ENCODE measurements around the gene CACNA1C.
"Not testable (repeated sequence)": the region's sequence is repeated elsewhere in the genome, so short reads cannot be mapped to it uniquely, and the experiment has no call there.

Gene CACNA1C

GRCh38 chr12:2485681-2486080 is 432.9 kb downstream of the CACNA1C start:
- DNase-seq (ENCODE audit: low spot score), result no peak

- no peak for DNase-seq (ENCODE audit: low spot score)
Measured at GRCh38 chr12:2486796-2487195, 434.0 kb downstream of the CACNA1C start.

- DNase-seq (ENCODE audit: low spot score), result no peak
Measured at GRCh38 chr12:2487278-2487677, 434.5 kb downstream of the CACNA1C start.

- DNase-seq (ENCODE audit: low spot score), result no peak
Measured at GRCh38 chr12:2488131-2488530, 435.3 kb downstream of the CACNA1C start.

- DNase-seq (ENCODE audit: low spot score), result no peak
Measured at GRCh38 chr12:2488596-2488995, 435.8 kb downstream of the CACNA1C start.

GRCh38 chr12:2489275-2489674 is 436.5 kb downstream of the CACNA1C start:
- no peak for DNase-seq (ENCODE audit: low spot score)

DNA sequence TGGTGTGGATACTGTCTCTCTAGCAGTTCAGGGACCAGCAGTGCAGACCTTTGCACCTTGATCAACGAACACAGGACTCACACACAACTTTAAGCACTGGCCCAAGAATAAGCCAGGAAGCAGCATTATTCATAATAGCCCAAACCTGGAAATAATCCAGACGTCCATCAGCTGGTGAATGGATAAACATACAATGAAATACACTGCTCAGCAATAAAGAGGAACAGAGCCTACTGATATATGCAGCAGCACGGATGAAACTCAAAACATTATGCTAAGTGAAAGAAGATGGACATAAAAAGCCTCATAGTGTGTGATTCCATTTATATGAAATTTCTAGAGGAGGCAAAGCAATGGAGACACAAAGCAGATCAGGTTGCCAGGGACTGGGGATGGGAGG is 438.0 kb downstream of the CACNA1C start:
- DNase-seq (ENCODE audit: low spot score), result no peak

- DNase-seq (ENCODE audit: low spot score), result not testable (repeated sequence)
Measured at GRCh38 chr12:2491349-2491748, 438.6 kb downstream of the CACNA1C start.

GRCh38 chr12:2492236-2492635 is 439.4 kb downstream of the CACNA1C start:
- no peak for DNase-seq (ENCODE audit: low spot score)

GRCh38 chr12:2493086-2493485 is 440.3 kb downstream of the CACNA1C start:
- DNase-seq (ENCODE audit: low spot score), result no peak

- peak; percentile 29 for DNase-seq (ENCODE audit: low spot score)
Measured at GRCh38 chr12:2494486-2495192, 441.9 kb downstream of the CACNA1C start.

DNA sequence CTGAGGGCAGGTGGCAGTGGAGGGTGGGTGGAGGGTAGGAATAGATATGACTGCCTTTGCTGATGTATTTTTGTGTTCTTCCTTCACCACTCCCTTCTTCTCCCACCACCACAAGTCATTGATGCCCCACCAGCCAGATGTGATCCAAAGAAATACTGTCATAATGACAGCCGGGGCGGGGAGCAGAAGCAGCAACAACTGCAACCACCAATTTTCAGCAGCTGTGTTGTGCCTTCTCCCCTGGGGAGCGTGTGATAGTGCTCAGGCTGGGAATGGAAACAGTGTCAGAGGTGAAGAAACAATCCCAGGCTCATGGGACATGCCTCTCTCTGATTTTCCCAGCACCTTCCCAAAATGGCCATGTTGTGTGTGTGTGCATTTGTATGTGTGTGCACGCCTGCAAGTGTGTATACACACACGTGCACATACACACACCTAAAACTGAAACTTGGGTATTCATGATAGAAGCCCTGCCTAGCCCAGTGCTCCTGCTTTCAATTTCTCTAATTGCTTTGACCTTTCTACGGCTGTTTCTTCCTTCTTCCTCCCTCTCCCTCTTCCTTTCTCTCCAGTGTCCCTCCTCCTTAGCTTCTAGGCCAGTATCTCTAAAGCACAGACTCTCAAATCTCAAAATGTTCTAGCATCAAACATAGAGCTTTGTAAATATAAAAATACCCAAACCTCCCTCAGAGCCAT is 442.8 kb downstream of the CACNA1C start:
- DNase-seq (ENCODE audit: low spot score), result no peak

- DNase-seq (ENCODE audit: low spot score), result no peak
Measured at GRCh38 chr12:2498964-2499500, 446.2 kb downstream of the CACNA1C start.

DNA sequence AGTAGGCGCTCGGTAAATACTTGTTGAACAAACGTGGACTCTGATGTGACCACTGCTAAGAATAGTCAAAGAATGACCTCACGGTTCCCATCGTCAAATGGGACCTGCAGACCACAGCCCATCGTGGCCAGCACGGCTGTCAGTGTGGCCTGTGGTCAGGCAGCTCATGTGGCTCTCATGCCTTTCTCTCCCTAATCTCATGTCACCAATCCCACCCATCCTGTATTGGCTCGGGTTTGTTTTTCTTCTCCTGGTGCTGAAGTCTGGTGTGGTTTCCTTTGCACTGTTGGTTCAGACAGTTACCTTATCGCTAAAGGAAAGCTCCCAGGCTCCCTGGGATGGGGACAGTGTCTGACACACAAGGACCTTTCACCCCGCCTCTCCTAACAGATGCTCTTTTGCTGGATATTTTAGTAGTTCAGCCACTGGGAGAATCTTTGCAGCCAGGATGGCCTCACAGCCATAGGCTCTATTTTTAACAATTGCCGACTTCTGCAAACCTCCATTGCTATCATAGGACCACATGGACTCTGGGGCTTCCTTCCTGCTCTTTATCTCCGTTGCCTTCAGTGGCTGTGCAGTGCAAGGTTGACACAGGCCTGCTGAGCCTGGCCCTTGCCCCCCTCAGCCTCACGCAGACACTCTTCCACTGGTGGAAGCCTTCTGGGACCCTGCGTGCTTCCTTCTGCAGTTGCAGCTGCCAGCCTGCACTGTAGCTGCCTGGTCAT is 448.8 kb downstream of the CACNA1C start:
- DNase-seq (ENCODE audit: low spot score), result peak; percentile 29

GRCh38 chr12:2503036-2503435 is 450.2 kb downstream of the CACNA1C start:
- DNase-seq (ENCODE audit: low spot score), result no peak

- no peak for DNase-seq (ENCODE audit: low spot score)
Measured at GRCh38 chr12:2503762-2504161, 451.0 kb downstream of the CACNA1C start.

- DNase-seq (ENCODE audit: low spot score), result no peak
Measured at GRCh38 chr12:2504577-2504976, 451.8 kb downstream of the CACNA1C start.

GRCh38 chr12:2507814-2508213 is 455.0 kb downstream of the CACNA1C start:
- DNase-seq (ENCODE audit: low spot score), result no peak

- DNase-seq (ENCODE audit: low spot score), result no peak
Measured at GRCh38 chr12:2509137-2509536, 456.4 kb downstream of the CACNA1C start.

- DNase-seq (ENCODE audit: low spot score), result no peak
Measured at GRCh38 chr12:2510045-2510444, 457.3 kb downstream of the CACNA1C start.

GRCh38 chr12:2513141-2514037 is 460.6 kb downstream of the CACNA1C start:
- DNase-seq (ENCODE audit: low spot score), result no peak

DNA sequence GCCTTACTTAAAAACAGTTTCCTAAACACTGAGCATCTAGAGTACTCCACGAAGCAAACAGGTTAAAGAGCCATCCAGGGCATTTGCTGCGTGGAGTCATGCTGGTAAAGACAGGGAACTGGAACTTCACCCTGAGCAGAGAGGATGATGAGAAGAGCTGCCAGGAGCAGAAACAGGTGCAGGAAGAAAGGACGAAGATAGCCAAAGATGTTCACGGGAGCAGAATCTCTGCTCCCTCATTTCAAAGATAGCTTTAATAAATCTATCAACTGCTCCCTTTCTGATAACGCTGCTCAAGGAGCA is 461.2 kb downstream of the CACNA1C start:
- no peak for DNase-seq (ENCODE audit: low spot score)

Measured in globus pallidus (tissue), 1 donor.